Suprapubic skin (tissue), 4 donors: Measurements from ENCODE around the gene GREB1L. TPM values are rescaled to one million over a fixed set of nuclear protein-coding genes. Genes with fewer than 3 reads are reported as not detected.
A peak's percentile ranks its signal among the peaks of the same experiment; 100 is the strongest.

Source experiments
- DNase-seq, 2 donors: peaks; one replicate each; pipeline ENCODE4 v3.0.0-alpha.2; 2019; ENCODE audit warnings: low spot score in 2 of 2
- H3K27ac ChIP-seq: fragments of 200-600 bp; sonication (generic); one replicate; pipeline ENCODE4 v1.5.1; 2019
- H3K27me3 ChIP-seq: fragments of 200-600 bp; sonication (generic); one replicate; pipeline ENCODE4 v1.5.1; 2019
- H3K36me3 ChIP-seq: fragments of 200-600 bp; sonication (generic); one replicate; pipeline ENCODE4 v1.5.1; 2019
- H3K4me1 ChIP-seq: fragments of 200-600 bp; sonication (generic); one replicate; pipeline ENCODE4 v1.5.1; 2019
- H3K4me3 ChIP-seq: fragments of 200-600 bp; sonication (generic); one replicate; pipeline ENCODE4 v1.5.1; 2019; ENCODE audit warnings: mild to moderate bottlenecking
- H3K9me3 ChIP-seq: fragments of 200-600 bp; sonication (generic); one replicate; pipeline ENCODE4 v1.5.1; 2019
- CTCF ChIP-seq, 2 donors: fragments of 200-600 bp in 1 of 2; fragments of 450-650 bp in 1 of 2; sonication (generic) in 1 of 2; IDR thresholded peaks; one replicate each; pipeline ENCODE4 v1.5.1; 2016 to 2019; ENCODE audit warnings: antibody characterized with exemption in 2 of 2, mild to moderate bottlenecking in 1 of 2, moderate library complexity in 1 of 2
- EP300 ChIP-seq: sonication (generic); formaldehyde crosslinking; IDR thresholded peaks from one replicate; pipeline ENCODE4 v1.6.1; 2017; ENCODE audit warnings: antibody characterized with exemption
- POLR2A ChIP-seq, 2 donors: fragments of 450-650 bp; IDR thresholded peaks; one replicate each; pipeline ENCODE4 v1.6.1; 2017; ENCODE audit warnings: antibody characterized with exemption in 2 of 2, mild to moderate bottlenecking in 2 of 2, moderate library complexity in 2 of 2
- POLR2AphosphoS5 ChIP-seq, 3 donors: sonication (generic); formaldehyde crosslinking; IDR thresholded peaks; one replicate each; pipeline ENCODE4 v1.6.1; 2017; ENCODE audit warnings: antibody characterized with exemption in 3 of 3
- WGBS: methylation state at CpG from one replicate; pipeline ENCODE4 v1.1.5; 2018; 5-methylcytosine and 5-hydroxymethylcytosine counted together
- total RNA-seq, 4 donors: library from RNA; depleted of rRNA; stranded (reverse); fragments of >200 nt; gene quantifications; one replicate each; pipeline ENCODE4 v1.1.0, GENCODE V29; 2016

GREB1L gene
- total RNA-seq, 4 donors from 2014 or later, result 1.6 to 7.6 (median 3.7) TPM

- WGBS, result 69% methylated on average over 9 of the region's 9 CpGs
These were observed 201.9 kb downstream of the GREB1L start for GRCh38 chr18:21443776-21444464.

DNA sequence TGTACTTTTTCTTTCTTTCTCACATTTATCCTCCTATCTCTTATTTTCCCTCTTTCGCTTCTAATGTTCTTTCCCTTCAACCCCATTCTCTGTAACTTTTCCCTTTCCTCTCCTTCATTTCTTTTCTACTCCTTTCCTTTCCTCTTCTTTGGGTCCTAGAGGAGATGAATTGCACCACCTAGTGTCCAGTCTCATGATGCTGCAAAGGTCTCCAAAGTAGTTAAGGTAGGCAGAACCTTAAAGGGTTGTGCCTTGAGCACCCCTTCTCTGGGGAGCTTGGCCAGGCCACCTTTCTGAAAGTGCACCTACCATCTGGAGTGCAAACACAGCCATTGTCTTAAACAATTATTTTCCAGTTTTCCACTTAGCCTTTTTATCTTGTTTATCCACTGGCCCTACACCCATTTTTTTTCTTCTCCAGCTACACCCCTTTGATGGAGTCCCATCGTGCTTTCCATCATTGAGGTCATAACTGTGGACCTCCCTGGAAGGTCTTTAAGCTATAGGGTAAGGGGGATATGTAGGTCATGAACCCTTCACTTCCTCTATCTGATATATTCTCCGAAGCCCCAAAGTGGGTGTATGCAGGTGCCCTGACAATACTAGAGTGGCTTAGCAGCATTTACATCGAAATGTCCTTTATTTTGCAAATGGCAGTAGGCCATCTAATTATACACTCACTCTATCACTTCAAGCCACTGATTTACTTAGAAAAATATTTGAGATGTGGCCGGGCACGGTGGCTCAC, 202.6 kb downstream of the GREB1L start:
- no peaks in the 10 kb centered on the region for H3K27me3 ChIP-seq
- H3K27ac ChIP-seq, result no peak overlapping the region
- 86% methylated on average over 6 of the region's 6 CpGs for WGBS
- no peaks in the 10 kb centered on the region for H3K4me1 ChIP-seq
- DNase-seq, result no peak
- TF ChIP-seq EP300 (no peak), POLR2A (IDR thresholded peaks at IDR 0.05) (no peak), CTCF (IDR thresholded peaks at IDR 0.05) (peak in 1 of 2 donors; percentile 37), POLR2AphosphoS5 (IDR thresholded peaks at IDR 0.05) (no peak)
- H3K4me3 ChIP-seq, result no peak overlapping the region
- no peaks in the 10 kb centered on the region for H3K9me3 ChIP-seq
- H3K36me3 ChIP-seq, result no peaks in the 10 kb centered on the region

More at GRCh38 chr18:21443776-21444464, 201.9 kb downstream of the GREB1L start:
- Histone ChIP-seq H3K4me1 (no peaks in the 10 kb centered on the region), H3K4me3 (no peak overlapping the region), H3K36me3 (no peaks in the 10 kb centered on the region), H3K9me3 (no peaks in the 10 kb centered on the region), H3K27ac (no peak overlapping the region), H3K27me3 (no peaks in the 10 kb centered on the region)
- no peak for DNase-seq
- no peak for TF ChIP-seq POLR2A (IDR thresholded peaks at IDR 0.05)
- TF ChIP-seq POLR2AphosphoS5 (IDR thresholded peaks at IDR 0.05), result no peak
- no peak for TF ChIP-seq CTCF (IDR thresholded peaks at IDR 0.05)
- TF ChIP-seq EP300, result no peak

- TF ChIP-seq EP300, result no peak
- no peak for TF ChIP-seq POLR2AphosphoS5 (IDR thresholded peaks at IDR 0.05)
- TF ChIP-seq POLR2A (IDR thresholded peaks at IDR 0.05), result no peak
- no peak for TF ChIP-seq CTCF (IDR thresholded peaks at IDR 0.05)
- no peaks in the 10 kb centered on the region for H3K27me3 ChIP-seq
These were observed 206.3 kb downstream of the GREB1L start for GRCh38 chr18:21448299-21448698.

GRCh38 chr18:21449367-21450290, 207.6 kb downstream of the GREB1L start:
- Histone ChIP-seq H3K4me3 (no peak overlapping the region), H3K9me3 (no peaks in the 10 kb centered on the region), H3K4me1 (no peaks in the 10 kb centered on the region), H3K27me3 (no peaks in the 10 kb centered on the region), H3K36me3 (no peaks in the 10 kb centered on the region), H3K27ac (no peak overlapping the region)
- DNase-seq, result no peak
- WGBS, result 82% methylated on average over 5 of the region's 5 CpGs
- TF ChIP-seq CTCF (IDR thresholded peaks at IDR 0.05), result no peak
- no peak for TF ChIP-seq EP300
- no peak for TF ChIP-seq POLR2A (IDR thresholded peaks at IDR 0.05)
- no peak for TF ChIP-seq POLR2AphosphoS5 (IDR thresholded peaks at IDR 0.05)

More at GRCh38 chr18:21448299-21448698, 206.3 kb downstream of the GREB1L start:
- Histone ChIP-seq H3K9me3 (no peaks in the 10 kb centered on the region), H3K4me1 (no peaks in the 10 kb centered on the region), H3K36me3 (no peaks in the 10 kb centered on the region), H3K27ac (no peak overlapping the region), H3K4me3 (no peak overlapping the region)
- DNase-seq, result no peak
